ENCODE data around the gene ATP9A.

- TF ChIP-seq, protein P1, sequence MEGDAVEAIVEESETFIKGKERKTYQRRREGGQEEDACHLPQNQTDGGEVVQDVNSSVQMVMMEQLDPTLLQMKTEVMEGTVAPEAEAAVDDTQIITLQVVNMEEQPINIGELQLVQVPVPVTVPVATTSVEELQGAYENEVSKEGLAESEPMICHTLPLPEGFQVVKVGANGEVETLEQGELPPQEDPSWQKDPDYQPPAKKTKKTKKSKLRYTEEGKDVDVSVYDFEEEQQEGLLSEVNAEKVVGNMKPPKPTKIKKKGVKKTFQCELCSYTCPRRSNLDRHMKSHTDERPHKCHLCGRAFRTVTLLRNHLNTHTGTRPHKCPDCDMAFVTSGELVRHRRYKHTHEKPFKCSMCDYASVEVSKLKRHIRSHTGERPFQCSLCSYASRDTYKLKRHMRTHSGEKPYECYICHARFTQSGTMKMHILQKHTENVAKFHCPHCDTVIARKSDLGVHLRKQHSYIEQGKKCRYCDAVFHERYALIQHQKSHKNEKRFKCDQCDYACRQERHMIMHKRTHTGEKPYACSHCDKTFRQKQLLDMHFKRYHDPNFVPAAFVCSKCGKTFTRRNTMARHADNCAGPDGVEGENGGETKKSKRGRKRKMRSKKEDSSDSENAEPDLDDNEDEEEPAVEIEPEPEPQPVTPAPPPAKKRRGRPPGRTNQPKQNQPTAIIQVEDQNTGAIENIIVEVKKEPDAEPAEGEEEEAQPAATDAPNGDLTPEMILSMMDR (conservative IDR thresholded peaks at IDR 0.05; ENCODE audit: low read depth, low read length) = no peak
- TF ChIP-seq EZH2 (IDR thresholded peaks at IDR 0.05; ENCODE audit: low read length, unreplicated experiment) (no peak), EZH2phosphoT487 (IDR thresholded peaks at IDR 0.05; ENCODE audit: borderline replicate concordance, low read length) (no peak)
Measured at GRCh38 chr20:51553897-51554486, 214.2 kb downstream of the ATP9A start.

All from PC-3 (cell line).